Measurements from ENCODE around the gene TUBGCP5. TPM values are rescaled to one million over a fixed set of nuclear protein-coding genes. Genes with fewer than 3 reads are reported as not detected.
"Not testable (repeated sequence)": the region's sequence is repeated elsewhere in the genome, so short reads cannot be mapped to it uniquely, and the experiment has no call there.

TUBGCP5 gene
- total RNA-seq, 2 experiments from 2014 or later: 24.2 to 24.5 TPM

- no peak for DNase-seq
- no peak overlapping the region for H3K27ac Mint-ChIP-seq
- TF ChIP-seq, protein P1, sequence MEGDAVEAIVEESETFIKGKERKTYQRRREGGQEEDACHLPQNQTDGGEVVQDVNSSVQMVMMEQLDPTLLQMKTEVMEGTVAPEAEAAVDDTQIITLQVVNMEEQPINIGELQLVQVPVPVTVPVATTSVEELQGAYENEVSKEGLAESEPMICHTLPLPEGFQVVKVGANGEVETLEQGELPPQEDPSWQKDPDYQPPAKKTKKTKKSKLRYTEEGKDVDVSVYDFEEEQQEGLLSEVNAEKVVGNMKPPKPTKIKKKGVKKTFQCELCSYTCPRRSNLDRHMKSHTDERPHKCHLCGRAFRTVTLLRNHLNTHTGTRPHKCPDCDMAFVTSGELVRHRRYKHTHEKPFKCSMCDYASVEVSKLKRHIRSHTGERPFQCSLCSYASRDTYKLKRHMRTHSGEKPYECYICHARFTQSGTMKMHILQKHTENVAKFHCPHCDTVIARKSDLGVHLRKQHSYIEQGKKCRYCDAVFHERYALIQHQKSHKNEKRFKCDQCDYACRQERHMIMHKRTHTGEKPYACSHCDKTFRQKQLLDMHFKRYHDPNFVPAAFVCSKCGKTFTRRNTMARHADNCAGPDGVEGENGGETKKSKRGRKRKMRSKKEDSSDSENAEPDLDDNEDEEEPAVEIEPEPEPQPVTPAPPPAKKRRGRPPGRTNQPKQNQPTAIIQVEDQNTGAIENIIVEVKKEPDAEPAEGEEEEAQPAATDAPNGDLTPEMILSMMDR (IDR thresholded peaks at IDR 0.05): no peak
- POLR2A ChIA-PET: no interaction called here
- no peak overlapping the region for H3K27ac ChIP-seq (ENCODE audit: low read depth in 1 of 2, low read length in 2 of 2)
- H3K4me1 ChIP-seq (ENCODE audit: insufficient read depth, low read length): no peaks in the 10 kb centered on the region
- no peak for ATAC-seq (ENCODE audit: poor library complexity)
- H3K36me3 ChIP-seq (ENCODE audit: insufficient read depth, low read length): peaks cover 13% of the 10 kb centered on the region
- no peaks in the 10 kb centered on the region for H3K9me3 Mint-ChIP-seq
- H3K4me3 ChIP-seq (ENCODE audit: low read length): no peak overlapping the region
- intact Hi-C loops (cut with DNase I, micrococcal nuclease): no loop called here
- no peaks in the 10 kb centered on the region for H3K9me3 ChIP-seq (ENCODE audit: control insufficient read depth in 1 of 2, insufficient read depth in 1 of 2, low read length in 2 of 2)
- no peaks in the 10 kb centered on the region for H3K4me1 Mint-ChIP-seq (ENCODE audit: low read depth)
- CTCF ChIA-PET: no interaction called here
- peaks cover 35% of the 10 kb centered on the region for H3K36me3 Mint-ChIP-seq (ENCODE audit: low read depth)
- H3K27me3 Mint-ChIP-seq: no peaks in the 10 kb centered on the region
- no peaks in the 10 kb centered on the region for H3K27me3 ChIP-seq (ENCODE audit: control insufficient read depth in 1 of 2, insufficient read depth in 2 of 2, low read length in 2 of 2)
- no peak overlapping the region for H3K4me3 Mint-ChIP-seq
These were observed 47.4 kb downstream of the TUBGCP5 start for GRCh38 chr15:22992024-22992326.

DNA sequence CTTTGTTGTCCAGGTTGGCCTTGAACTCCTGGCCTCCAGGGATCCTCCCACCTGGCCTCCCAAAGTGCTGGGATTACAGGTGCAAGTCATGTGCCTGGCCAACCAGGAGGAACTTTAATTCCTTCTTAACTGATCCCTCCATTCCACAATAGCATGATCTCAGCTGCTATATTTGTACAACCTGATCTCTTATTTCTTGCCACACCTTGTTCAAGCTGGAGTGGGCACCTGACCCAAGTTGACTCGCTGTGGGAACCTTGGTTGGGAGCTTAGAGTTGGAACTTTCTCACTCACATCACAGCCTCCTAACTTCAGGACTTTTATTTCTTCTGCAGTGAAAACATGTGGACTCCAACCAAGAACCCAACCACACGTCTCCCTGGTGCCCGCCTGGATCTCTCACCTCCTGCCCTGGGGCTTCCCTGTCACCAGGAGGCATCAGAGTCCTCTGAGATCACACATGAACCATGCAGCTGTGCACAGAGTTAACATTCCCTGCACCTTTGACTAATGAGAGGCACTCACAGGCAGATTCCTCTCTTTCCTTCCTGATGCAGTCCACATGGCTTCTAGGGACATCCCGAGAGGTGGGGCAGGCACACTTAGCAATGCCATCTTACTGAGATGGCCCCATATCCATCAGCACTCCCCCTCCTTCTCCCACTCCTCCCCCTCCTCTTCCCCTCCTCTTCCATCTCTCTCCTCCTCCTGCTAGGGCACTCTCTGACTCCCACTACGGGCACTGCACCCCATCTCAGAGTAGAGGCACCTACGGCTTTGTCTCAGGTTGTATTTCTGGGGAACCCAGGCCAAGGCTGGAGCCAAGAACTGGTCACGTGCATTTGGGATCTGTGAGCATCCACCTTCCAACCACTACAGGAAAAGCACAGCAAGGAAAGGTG, 49.5 kb downstream of the TUBGCP5 start:
- CTCF ChIA-PET: no interaction called here
- Histone ChIP-seq H3K27ac (ENCODE audit: low read depth in 1 of 2, low read length in 2 of 2) (no peak overlapping the region), H3K36me3 (ENCODE audit: insufficient read depth, low read length) (peaks cover 11% of the 10 kb centered on the region), H3K4me1 (ENCODE audit: insufficient read depth, low read length) (no peaks in the 10 kb centered on the region), H3K9me3 (ENCODE audit: control insufficient read depth in 1 of 2, insufficient read depth in 1 of 2, low read length in 2 of 2) (no peaks in the 10 kb centered on the region), H3K4me3 (ENCODE audit: low read length) (no peak overlapping the region), H3K27me3 (ENCODE audit: control insufficient read depth in 1 of 2, insufficient read depth in 2 of 2, low read length in 2 of 2) (no peaks in the 10 kb centered on the region)
- Mint-ChIP-seq H3K27me3 (no peaks in the 10 kb centered on the region), H3K36me3 (ENCODE audit: low read depth) (peaks cover 17% of the 10 kb centered on the region), H3K4me1 (ENCODE audit: low read depth) (no peaks in the 10 kb centered on the region), H3K4me3 (no peak overlapping the region), H3K27ac (no peak overlapping the region), H3K9me3 (no peaks in the 10 kb centered on the region)
- intact Hi-C loops (cut with DNase I, micrococcal nuclease): no loop called here
- TF ChIP-seq, protein P1 (IDR thresholded peaks at IDR 0.05): no peak
- ATAC-seq (ENCODE audit: poor library complexity): no peak
- no peak for DNase-seq
- POLR2A ChIA-PET: no interaction called here

DNA sequence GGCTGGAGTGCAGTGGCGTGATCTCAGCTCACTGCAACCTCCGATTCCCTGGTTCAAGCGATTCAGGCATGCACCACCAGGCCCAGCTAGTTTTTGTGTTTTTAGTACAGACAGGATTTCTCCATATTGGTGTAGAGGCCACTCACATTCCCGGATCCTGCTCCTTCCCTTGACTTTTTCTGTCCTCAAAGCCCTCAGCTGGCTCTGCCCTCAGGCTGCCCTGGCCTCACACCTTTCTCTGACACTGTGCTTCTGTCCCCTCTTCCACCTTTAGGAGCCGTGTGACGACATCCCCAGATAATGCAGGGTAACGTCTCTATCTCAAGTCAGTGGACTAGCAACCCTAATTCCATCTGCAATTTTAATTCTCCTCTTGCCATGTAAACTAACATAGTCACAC, 50.6 kb downstream of the TUBGCP5 start:
- no peak for DNase-seq
- H3K27ac ChIP-seq (ENCODE audit: low read depth in 1 of 2, low read length in 2 of 2): no peak overlapping the region
- CTCF ChIA-PET: interaction anchor here (0.5 to 0.7 kb wide), 2 partner anchors 12 to 50 kb away, joined by 3 read pairs; no protein-coding TSS in a partner anchor
- intact Hi-C loops (cut with DNase I, micrococcal nuclease): no loop called here
- no peaks in the 10 kb centered on the region for H3K27me3 Mint-ChIP-seq
- H3K27ac Mint-ChIP-seq: no peak overlapping the region
- no peaks in the 10 kb centered on the region for H3K4me1 Mint-ChIP-seq (ENCODE audit: low read depth)
- TF ChIP-seq, protein P1 (IDR thresholded peaks at IDR 0.05): no peak
- no peaks in the 10 kb centered on the region for H3K27me3 ChIP-seq (ENCODE audit: control insufficient read depth in 1 of 2, insufficient read depth in 2 of 2, low read length in 2 of 2)
- peaks cover 7% of the 10 kb centered on the region for H3K36me3 Mint-ChIP-seq (ENCODE audit: low read depth)
- no peak overlapping the region for H3K4me3 ChIP-seq (ENCODE audit: low read length)
- POLR2A ChIA-PET: no interaction called here
- H3K9me3 ChIP-seq (ENCODE audit: control insufficient read depth in 1 of 2, insufficient read depth in 1 of 2, low read length in 2 of 2): no peaks in the 10 kb centered on the region
- ATAC-seq (ENCODE audit: poor library complexity): no peak
- no peaks in the 10 kb centered on the region for H3K9me3 Mint-ChIP-seq
- no peaks in the 10 kb centered on the region for H3K4me1 ChIP-seq (ENCODE audit: insufficient read depth, low read length)
- H3K36me3 ChIP-seq (ENCODE audit: insufficient read depth, low read length): peaks cover 2% of the 10 kb centered on the region
- no peak overlapping the region for H3K4me3 Mint-ChIP-seq

GRCh38 chr15:22981931-22982330, 57.4 kb downstream of the TUBGCP5 start:
- Histone ChIP-seq H3K27me3 (ENCODE audit: control insufficient read depth in 1 of 2, insufficient read depth in 2 of 2, low read length in 2 of 2) (peaks cover 13 to 14% of the 10 kb centered on the region in 2 experiments), H3K4me1 (ENCODE audit: insufficient read depth, low read length) (peaks cover 19% of the 10 kb centered on the region)
- H3K4me3 ChIP-seq (ENCODE audit: low read length); H3K27ac Mint-ChIP-seq; ATAC-seq (ENCODE audit: poor library complexity); H3K27ac ChIP-seq (ENCODE audit: low read depth in 1 of 2, low read length in 2 of 2); DNase-seq; H3K4me3 Mint-ChIP-seq; H3K9me3 Mint-ChIP-seq; H3K9me3 ChIP-seq (ENCODE audit: control insufficient read depth in 1 of 2, insufficient read depth in 1 of 2, low read length in 2 of 2); H3K36me3 Mint-ChIP-seq (ENCODE audit: low read depth); intact Hi-C loops (cut with DNase I, micrococcal nuclease); H3K36me3 ChIP-seq (ENCODE audit: insufficient read depth, low read length); CTCF ChIA-PET: not testable (repeated sequence)
- Mint-ChIP-seq H3K4me1 (ENCODE audit: low read depth) (peaks cover 14% of the 10 kb centered on the region), H3K27me3 (peaks cover 17% of the 10 kb centered on the region)
- POLR2A ChIA-PET: interaction anchor here (2.8 kb wide), 1 partner anchor 57 kb away, joined by 14 read pairs; the partner anchor contains the start of gene TUBGCP5

Measured in CD4-positive, alpha-beta T cell (primary cell).